NCI-H345 (cell line): ENCODE data around the gene NDUFB7.
"Not testable (repeated sequence)": the region's sequence is repeated elsewhere in the genome, so short reads cannot be mapped to it uniquely, and the experiment has no call there.

ENCODE experiments used
- DNase-seq: peaks from one replicate; lab custom pipeline; 2025; lab: John Stamatoyannopoulos, UW

NDUFB7 gene

GRCh38 chr19:14570864-14571527 is 870 bp downstream of the NDUFB7 start:
- DNase-seq, result no peak

GRCh38 chr19:14567079-14567478 is 4.8 kb downstream of the NDUFB7 start:
- DNase-seq, result no peak

GRCh38 chr19:14566712-14567077 is 5.2 kb downstream of the NDUFB7 start:
- no peak for DNase-seq

- no peak for DNase-seq
These were observed 5.8 kb downstream of the NDUFB7 start for GRCh38 chr19:14565765-14566711.

- DNase-seq, result no peak
These were observed 6.6 kb downstream of the NDUFB7 start for GRCh38 chr19:14565298-14565679.

- not testable (repeated sequence) for DNase-seq
These were observed 7.1 kb downstream of the NDUFB7 start for GRCh38 chr19:14564652-14565297.

DNA sequence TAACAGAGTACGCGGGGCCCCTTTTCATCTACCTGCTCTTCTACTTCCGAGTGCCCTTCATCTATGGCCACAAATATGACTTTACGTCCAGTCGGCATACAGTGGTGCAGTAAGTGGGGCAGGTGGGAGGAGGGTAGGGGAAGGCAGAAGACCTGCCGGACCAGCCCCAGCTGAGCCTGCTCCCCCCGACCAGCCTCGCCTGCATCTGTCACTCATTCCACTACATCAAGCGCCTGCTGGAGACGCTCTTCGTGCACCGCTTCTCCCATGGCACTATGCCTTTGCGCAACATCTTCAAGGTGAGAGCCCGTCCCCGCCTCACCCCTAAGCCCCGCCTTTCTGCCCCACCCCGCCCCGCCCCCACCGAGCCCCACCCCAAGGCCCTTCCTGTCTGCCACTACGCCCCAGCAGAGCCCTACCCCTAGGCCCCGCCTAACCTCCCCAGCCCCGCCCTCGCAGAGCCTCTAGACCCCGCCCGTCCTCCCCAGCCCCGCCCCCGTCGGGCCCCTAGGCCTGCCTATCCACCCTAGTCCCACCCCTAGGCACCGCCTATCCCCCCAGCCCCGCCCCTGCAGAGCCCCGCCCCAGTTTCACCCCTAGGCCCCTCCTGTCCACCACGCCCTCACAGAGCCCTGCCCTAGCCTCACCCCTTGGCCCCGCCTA is 7.7 kb downstream of the NDUFB7 start:
- DNase-seq, result no peak

- no peak for DNase-seq
These were observed 8.3 kb downstream of the NDUFB7 start for GRCh38 chr19:14563590-14563926.

DNA sequence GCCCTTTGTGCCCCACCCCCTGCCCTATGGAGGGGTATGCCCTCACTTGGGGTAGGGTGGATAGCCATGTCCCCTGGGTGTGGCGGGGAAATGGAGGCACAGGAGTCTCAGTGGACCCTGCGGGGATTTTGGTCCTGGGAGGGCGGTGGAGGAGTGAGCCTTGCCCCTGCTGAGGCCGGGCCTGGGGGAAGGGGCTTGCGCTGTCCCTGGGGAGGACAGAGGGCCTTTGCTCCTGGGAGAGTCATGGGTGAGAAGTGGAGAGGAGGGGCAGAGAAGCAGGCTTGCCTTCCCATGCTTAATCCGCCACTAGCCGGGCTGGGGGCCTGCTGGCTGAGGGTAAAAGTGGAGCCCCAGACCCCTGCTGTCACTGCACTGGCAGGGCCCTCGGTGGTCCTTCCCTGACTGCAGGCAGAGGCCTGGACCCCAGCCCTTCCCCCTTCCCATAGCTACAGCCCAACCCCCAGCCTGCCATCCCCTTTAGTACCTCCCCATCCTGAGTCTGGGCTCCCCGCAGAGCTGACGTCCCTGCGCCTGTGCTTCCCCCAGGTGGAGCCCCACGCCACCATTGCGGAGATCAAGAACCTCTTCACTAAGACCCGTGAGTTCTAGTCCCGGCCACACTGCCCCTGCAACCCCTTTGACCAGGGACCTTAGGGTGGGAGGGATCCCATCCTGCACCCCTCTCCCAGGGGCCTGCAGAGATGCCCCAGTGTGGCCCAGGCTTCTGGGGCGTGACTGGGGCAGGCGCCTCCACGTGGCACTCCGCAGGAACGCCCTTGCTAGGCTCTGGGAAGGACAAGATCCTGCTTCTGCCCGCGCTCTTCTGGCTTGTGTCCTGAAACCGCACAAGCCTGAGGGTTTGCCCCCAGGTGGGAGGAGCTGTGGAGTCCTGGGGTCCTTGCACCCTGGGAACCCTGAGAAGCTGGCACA is 8.9 kb downstream of the NDUFB7 start:
- DNase-seq, result no peak

- DNase-seq, result no peak
These were observed 10.0 kb downstream of the NDUFB7 start for GRCh38 chr19:14561847-14562351.

DNA sequence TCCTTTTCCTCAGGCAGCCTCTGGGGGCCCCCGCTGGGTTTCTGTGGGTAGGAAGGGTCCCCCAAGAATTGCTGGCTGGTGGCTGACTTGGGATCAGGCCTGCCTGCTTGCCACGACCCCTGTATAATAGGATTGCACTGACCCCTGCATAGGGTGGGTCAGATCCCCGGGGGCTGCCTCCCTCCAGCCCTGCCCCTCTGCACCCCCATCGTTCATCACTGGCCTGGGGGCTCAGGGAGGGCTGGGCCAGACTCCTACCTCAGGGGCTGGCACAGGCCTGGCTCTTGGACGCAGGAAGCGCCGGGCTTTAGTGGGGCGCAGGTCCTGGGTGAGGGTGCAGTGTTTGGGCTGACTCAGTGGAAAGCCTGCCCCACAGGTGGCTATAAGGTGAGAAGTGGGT is 10.6 kb downstream of the NDUFB7 start:
- no peak for DNase-seq

- no peak for DNase-seq
These were observed 11.1 kb downstream of the NDUFB7 start for GRCh38 chr19:14560776-14561108.

- DNase-seq, result no peak
These were observed 11.7 kb downstream of the NDUFB7 start for GRCh38 chr19:14559916-14560775.

GRCh38 chr19:14558370-14559066 is 13.3 kb downstream of the NDUFB7 start:
- no peak for DNase-seq

DNA sequence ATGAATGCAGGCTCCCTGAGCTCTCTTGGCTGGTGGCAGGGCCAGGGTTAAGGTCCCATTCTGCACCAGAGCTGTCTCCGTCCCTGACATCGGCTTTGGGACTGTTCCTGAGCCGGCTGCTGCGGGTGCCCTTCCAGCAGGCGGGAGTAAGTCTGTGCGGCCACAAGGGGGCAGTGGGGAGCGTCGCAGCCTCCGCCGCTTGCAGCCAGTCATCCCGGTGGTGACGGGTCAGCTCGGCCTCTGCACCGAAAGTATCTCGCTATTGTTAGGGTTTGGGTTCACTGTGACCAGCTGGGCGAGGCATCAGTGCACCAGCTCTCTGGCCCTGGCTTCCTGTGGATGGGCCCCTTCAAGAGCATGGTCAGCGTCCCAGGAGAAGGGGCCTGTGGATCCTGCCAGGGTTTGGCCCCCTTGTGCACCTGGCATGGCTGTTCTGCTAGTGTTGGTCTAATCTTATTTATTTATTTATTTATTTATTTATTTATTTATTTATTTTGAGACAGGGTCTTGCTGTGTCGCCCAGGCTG is 15.1 kb downstream of the NDUFB7 start:
- DNase-seq, result peak; percentile 8

- DNase-seq, result no peak
These were observed 15.8 kb downstream of the NDUFB7 start for GRCh38 chr19:14555918-14556661.

GRCh38 chr19:14554382-14554812 is 17.5 kb downstream of the NDUFB7 start:
- peak; percentile 32 for DNase-seq

- no peak for DNase-seq
These were observed 18.0 kb downstream of the NDUFB7 start for GRCh38 chr19:14553939-14554243.
